GM12878 (cell line): ENCODE results near the gene ADK.

ENCODE experiments used
- ATF3 ChIP-seq: IDR thresholded peaks from 2 replicates; pipeline ENCODE4 v1.6.1; 2011; ENCODE audit warnings: low read depth, mild to moderate bottlenecking, low read length, moderate library complexity, borderline replicate concordance; ENCODE audit errors: extremely low read depth
- CHD1 ChIP-seq: IDR thresholded peaks from 2 replicates; pipeline ENCODE4 v1.6.1; 2012; ENCODE audit warnings: low read depth, low read length, improper control_type of control experiment
- CHD4 ChIP-seq: fragments of 200-600 bp; sonication (generic); IDR thresholded peaks from 2 replicates; pipeline ENCODE4 v1.6.1; 2016; ENCODE audit warnings: mild to moderate bottlenecking
- CTCF ChIP-seq, 3 experiments: IDR thresholded peaks in 2 of 3; conservative IDR thresholded peaks in 1 of 3; 2 replicates each; pipeline ENCODE4 v1.5.1; 2011; ENCODE audit warnings: low read depth in 3 of 3, low read length in 3 of 3, mild to moderate bottlenecking in 3 of 3, control low read depth in 2 of 3, moderate library complexity in 2 of 3, inconsistent platforms in 1 of 3, mixed read lengths in 1 of 3; ENCODE audit not compliant: control insufficient read depth in 2 of 3, insufficient read depth in 1 of 3; ENCODE audit errors: extremely low read depth in 1 of 3
- NRF1 ChIP-seq: conservative IDR thresholded peaks from 2 replicates; pipeline ENCODE4 v1.6.1; 2011; ENCODE audit warnings: mild to moderate bottlenecking, low read depth, low read length, improper control_type of control experiment
- ZNF24 ChIP-seq: fragments of 450-650 bp; IDR thresholded peaks from 2 replicates; pipeline ENCODE4 v1.6.1; 2017; ENCODE audit warnings: antibody characterized with exemption, mild to moderate bottlenecking
- TF ChIP-seq, protein P1 (sequence below): fragments of 450-650 bp; formaldehyde crosslinking; IDR thresholded peaks from 2 replicates; pipeline ENCODE4 v1.4.0; 2022; ENCODE audit warnings: mild to moderate bottlenecking, moderate library complexity

GRCh38 chr10:74662635-74663034, 511.6 kb downstream of the ADK start:
- TF ChIP-seq CHD1 (no peak), CTCF (IDR thresholded peaks at IDR 0.05 in 2 of 3, conservative IDR thresholded peaks at IDR 0.05 in 1 of 3; ENCODE audit: control insufficient read depth in 2 of 3, extremely low read depth in 1 of 3, insufficient read depth in 1 of 3, low read depth in 3 of 3, low read length in 3 of 3) (no peak), ATF3 (no peak), NRF1 (no peak), CHD4 (no peak), ZNF24 (no peak)
- TF ChIP-seq, protein P1, sequence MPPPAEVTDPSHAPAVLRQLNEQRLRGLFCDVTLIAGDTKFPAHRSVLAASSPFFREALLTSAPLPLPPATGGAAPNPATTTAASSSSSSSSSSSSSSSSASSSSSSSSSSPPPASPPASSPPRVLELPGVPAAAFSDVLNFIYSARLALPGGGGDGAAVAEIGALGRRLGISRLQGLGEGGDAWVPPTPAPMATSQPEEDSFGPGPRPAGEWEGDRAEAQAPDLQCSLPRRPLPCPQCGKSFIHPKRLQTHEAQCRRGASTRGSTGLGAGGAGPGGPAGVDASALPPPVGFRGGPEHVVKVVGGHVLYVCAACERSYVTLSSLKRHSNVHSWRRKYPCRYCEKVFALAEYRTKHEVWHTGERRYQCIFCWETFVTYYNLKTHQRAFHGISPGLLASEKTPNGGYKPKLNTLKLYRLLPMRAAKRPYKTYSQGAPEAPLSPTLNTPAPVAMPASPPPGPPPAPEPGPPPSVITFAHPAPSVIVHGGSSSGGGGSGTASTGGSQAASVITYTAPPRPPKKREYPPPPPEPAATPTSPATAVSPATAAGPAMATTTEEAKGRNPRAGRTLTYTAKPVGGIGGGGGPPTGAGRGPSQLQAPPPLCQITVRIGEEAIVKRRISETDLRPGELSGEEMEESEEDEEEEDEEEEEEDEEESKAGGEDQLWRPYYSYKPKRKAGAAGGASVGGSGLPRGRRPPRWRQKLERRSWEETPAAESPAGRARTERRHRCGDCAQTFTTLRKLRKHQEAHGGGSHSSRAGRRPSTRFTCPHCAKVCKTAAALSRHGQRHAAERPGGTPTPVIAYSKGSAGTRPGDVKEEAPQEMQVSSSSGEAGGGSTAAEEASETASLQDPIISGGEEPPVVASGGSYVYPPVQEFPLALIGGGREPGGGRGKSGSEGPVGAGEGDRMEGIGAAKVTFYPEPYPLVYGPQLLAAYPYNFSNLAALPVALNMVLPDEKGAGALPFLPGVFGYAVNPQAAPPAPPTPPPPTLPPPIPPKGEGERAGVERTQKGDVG, result no peak
